Transverse colon (tissue), 4 donors: Measurements from ENCODE around the gene MRPL27. TPM values are rescaled to one million over a fixed set of nuclear protein-coding genes. Genes with fewer than 3 reads are reported as not detected.

Experiments
- DNase-seq: peaks from one replicate; pipeline ENCODE4 v3.0.0-alpha.2; 2019
- H3K27ac ChIP-seq, 4 donors: fragments of 200-600 bp; sonication (generic); 2 replicates each; pipeline ENCODE4 v1.5.1; 2016 to 2018; ENCODE audit warnings: inconsistent platforms in 4 of 4
- H3K27me3 ChIP-seq: fragments of 200-600 bp; sonication (generic); 2 replicates; pipeline ENCODE4 v1.5.1; 2017; ENCODE audit warnings: inconsistent platforms
- H3K36me3 ChIP-seq, 4 donors: fragments of 200-600 bp; sonication (generic); 2 replicates each; pipeline ENCODE4 v1.5.1; 2017 to 2019; ENCODE audit warnings: inconsistent platforms in 4 of 4
- H3K4me1 ChIP-seq, 4 donors: fragments of 200-600 bp; sonication (generic); 2 replicates each; pipeline ENCODE4 v1.5.1; 2017 to 2020; ENCODE audit warnings: inconsistent platforms in 4 of 4
- H3K4me3 ChIP-seq, 4 donors: fragments of 200-600 bp; sonication (generic); 1 replicate in 1 of 4; 2 replicates in 3 of 4; pipeline versions ENCODE4 v1.5.1 to v1.6.1; 2017 to 2019; ENCODE audit warnings: inconsistent platforms in 4 of 4
- H3K9me3 ChIP-seq, 2 donors: fragments of 200-600 bp; sonication (generic); 2 replicates each; pipeline ENCODE4 v1.5.1; 2017 to 2019; ENCODE audit warnings: inconsistent platforms in 2 of 2
- EP300 ChIP-seq: sonication (generic); formaldehyde crosslinking; IDR thresholded peaks from one replicate; pipeline ENCODE4 v1.6.1; 2017; ENCODE audit warnings: antibody characterized with exemption, low read depth
- POLR2A ChIP-seq: fragments of 450-650 bp; IDR thresholded peaks from one replicate; pipeline ENCODE4 v1.6.1; 2016; ENCODE audit warnings: antibody characterized with exemption, mild to moderate bottlenecking, moderate library complexity
- POLR2AphosphoS5 ChIP-seq, 3 donors: sonication (generic); formaldehyde crosslinking; IDR thresholded peaks; one replicate each; pipeline ENCODE4 v1.6.1; 2016; ENCODE audit warnings: antibody characterized with exemption in 3 of 3
- WGBS, 2 donors: methylation state at CpG; one replicate each; pipeline ENCODE4 v1.1.5; 2018; ENCODE audit warnings: low coverage in 1 of 2; 5-methylcytosine and 5-hydroxymethylcytosine counted together
- in situ Hi-C, 4 donors: fragments of 200-750 bp; cut with MboI; loops; one replicate each; pipeline versions ENCODE4 v1.15.0 to v1.15.1; 2017; ENCODE audit warnings: low sequenced_read_pairs in 3 of 4, low pct_ligation_motif_present in 1 of 4, low pct_unique_long_range_greater_than_20kb in 1 of 4
- intact Hi-C: fragments of 100-400 bp; cut with DNase I; formaldehyde crosslinking; loops from one replicate; pipeline ENCODE4 v1.15.1; 2023; ENCODE audit warnings: low total_unique reads
- total RNA-seq, 4 donors: library from RNA; depleted of rRNA; stranded (reverse); fragments of >200 nt; gene quantifications; one replicate each; pipeline ENCODE4 v1.1.0, GENCODE V29; 2016
- TF ChIP-seq, protein P1 (sequence below), 5 experiments: fragments of 200-600 bp in 3 of 5; fragments of 450-650 bp in 2 of 5; sonication (generic) in 3 of 5; IDR thresholded peaks; 1 replicate in 2 of 5; 2 replicates in 3 of 5; pipeline ENCODE4 v1.5.1; 2016 to 2017; ENCODE audit warnings: antibody characterized with exemption in 5 of 5, inconsistent platforms in 3 of 5, mild to moderate bottlenecking in 2 of 5, moderate library complexity in 1 of 5

MRPL27 gene
- total RNA-seq, 4 donors from 2014 or later = 4.9 to 97.5 (median 46.9) TPM

DNA sequence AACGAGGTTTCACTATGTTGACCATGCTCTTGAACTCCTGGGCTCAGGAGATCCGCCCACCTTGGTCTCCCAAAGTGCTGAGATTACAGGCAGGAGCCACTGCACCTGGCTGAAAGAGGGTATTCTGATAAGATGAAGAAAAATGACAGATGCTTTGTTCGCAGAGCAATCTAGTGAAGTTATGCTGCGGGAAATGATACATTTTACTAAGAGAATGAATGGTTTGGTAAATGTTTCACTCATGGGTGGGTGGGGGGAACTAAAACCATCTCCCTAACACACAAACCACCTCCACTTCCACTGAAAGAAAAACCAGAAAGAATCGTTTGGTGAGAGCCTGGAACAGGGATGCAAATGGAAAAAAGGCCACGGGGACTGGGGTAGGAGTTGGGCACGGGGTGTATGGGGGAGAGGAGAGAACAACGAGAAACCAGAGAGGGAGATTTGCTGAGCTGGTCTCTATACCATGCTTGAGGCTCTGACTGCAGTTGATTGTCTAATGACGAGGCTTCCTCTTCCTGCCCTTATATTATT, 46.1 kb downstream of the MRPL27 start:
- Histone ChIP-seq H3K4me1 (no peaks in the 10 kb centered on the region), H3K4me3 (no peak overlapping the region), H3K27ac (no peak overlapping the region), H3K27me3 (no peaks in the 10 kb centered on the region), H3K36me3 (no peaks in the 10 kb centered on the region), H3K9me3 (no peaks in the 10 kb centered on the region)
- intact Hi-C loops = no loop called here
- TF ChIP-seq POLR2A = no peak
- no peak for TF ChIP-seq EP300
- TF ChIP-seq, protein P1, sequence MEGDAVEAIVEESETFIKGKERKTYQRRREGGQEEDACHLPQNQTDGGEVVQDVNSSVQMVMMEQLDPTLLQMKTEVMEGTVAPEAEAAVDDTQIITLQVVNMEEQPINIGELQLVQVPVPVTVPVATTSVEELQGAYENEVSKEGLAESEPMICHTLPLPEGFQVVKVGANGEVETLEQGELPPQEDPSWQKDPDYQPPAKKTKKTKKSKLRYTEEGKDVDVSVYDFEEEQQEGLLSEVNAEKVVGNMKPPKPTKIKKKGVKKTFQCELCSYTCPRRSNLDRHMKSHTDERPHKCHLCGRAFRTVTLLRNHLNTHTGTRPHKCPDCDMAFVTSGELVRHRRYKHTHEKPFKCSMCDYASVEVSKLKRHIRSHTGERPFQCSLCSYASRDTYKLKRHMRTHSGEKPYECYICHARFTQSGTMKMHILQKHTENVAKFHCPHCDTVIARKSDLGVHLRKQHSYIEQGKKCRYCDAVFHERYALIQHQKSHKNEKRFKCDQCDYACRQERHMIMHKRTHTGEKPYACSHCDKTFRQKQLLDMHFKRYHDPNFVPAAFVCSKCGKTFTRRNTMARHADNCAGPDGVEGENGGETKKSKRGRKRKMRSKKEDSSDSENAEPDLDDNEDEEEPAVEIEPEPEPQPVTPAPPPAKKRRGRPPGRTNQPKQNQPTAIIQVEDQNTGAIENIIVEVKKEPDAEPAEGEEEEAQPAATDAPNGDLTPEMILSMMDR (IDR thresholded peaks at IDR 0.05) = no peak
- no peak for TF ChIP-seq POLR2AphosphoS5 (IDR thresholded peaks at IDR 0.05)
- in situ Hi-C loops = no loop called here
- no peak for DNase-seq
- 56 to 67% methylated on average over 5 to 9 of the region's 9 CpGs for WGBS, 2 donors

- Histone ChIP-seq H3K4me1 (no peaks in the 10 kb centered on the region), H3K27me3 (no peaks in the 10 kb centered on the region), H3K36me3 (no peaks in the 10 kb centered on the region), H3K9me3 (no peaks in the 10 kb centered on the region), H3K27ac (no peak overlapping the region), H3K4me3 (no peak overlapping the region)
- TF ChIP-seq EP300 (no peak), POLR2A (no peak), POLR2AphosphoS5 (IDR thresholded peaks at IDR 0.05) (no peak)
- TF ChIP-seq, protein P1 (IDR thresholded peaks at IDR 0.05) = no peak
- in situ Hi-C loops = no loop called here
- DNase-seq = no peak
- intact Hi-C loops = loop anchor here (2.0 kb wide), 1 partner anchor 67 kb away; no protein-coding TSS in a partner anchor
- 41 to 66% methylated on average over 3 to 4 of the region's 4 CpGs for WGBS, 2 donors
Observed at GRCh38 chr17:50325906-50326305, 47.1 kb downstream of the MRPL27 start.

- in situ Hi-C loops = no loop called here
- Histone ChIP-seq H3K4me1 (peaks cover 0 to 3% (median 0%) of the 10 kb centered on the region in 4 donors), H3K36me3 (no peaks in the 10 kb centered on the region), H3K27me3 (no peaks in the 10 kb centered on the region), H3K27ac (no peak overlapping the region), H3K9me3 (no peaks in the 10 kb centered on the region), H3K4me3 (no peak overlapping the region)
- DNase-seq = no peak
- intact Hi-C loops = no loop called here
- TF ChIP-seq EP300 = no peak
- no peak for TF ChIP-seq POLR2A
- TF ChIP-seq, protein P1 (IDR thresholded peaks at IDR 0.05) = no peak
- TF ChIP-seq POLR2AphosphoS5 (IDR thresholded peaks at IDR 0.05) = no peak
- WGBS, 2 donors = 83 to 84% methylated on average over 5 of the region's 5 CpGs
Observed at GRCh38 chr17:50323060-50323459, 49.9 kb downstream of the MRPL27 start.

GRCh38 chr17:50322271-50322670, 50.7 kb downstream of the MRPL27 start:
- TF ChIP-seq, protein P1 (IDR thresholded peaks at IDR 0.05) = no peak
- TF ChIP-seq POLR2A (no peak), EP300 (no peak), POLR2AphosphoS5 (IDR thresholded peaks at IDR 0.05) (no peak)
- intact Hi-C loops = no loop called here

More at GRCh38 chr17:50322271-50322670, 50.7 kb downstream of the MRPL27 start:
- H3K27me3 ChIP-seq = no peaks in the 10 kb centered on the region
- in situ Hi-C loops = no loop called here
- no peaks in the 10 kb centered on the region for H3K36me3 ChIP-seq
- no peak overlapping the region for H3K27ac ChIP-seq
- 74 to 75% methylated on average over 7 of the region's 7 CpGs for WGBS, 2 donors
- H3K4me1 ChIP-seq = peaks cover 0 to 3% (median 0%) of the 10 kb centered on the region in 4 donors
- no peaks in the 10 kb centered on the region for H3K9me3 ChIP-seq
- DNase-seq = no peak
- H3K4me3 ChIP-seq = no peak overlapping the region
